B cell (primary cell): ENCODE measurements around the gene ADAMTS2. TPM values are rescaled to one million over a fixed set of nuclear protein-coding genes. Genes with fewer than 3 reads are reported as not detected.

Experiments
- ATAC-seq: fragments of 200-7000 bp; cut with Tn5 transposase; one replicate; pipeline ENCODE4 v1.10.0; 2021; ENCODE audit warnings: low read depth, mild to moderate bottlenecking, moderate number of reproducible peaks, moderate library complexity
- CTCF ChIA-PET: fragments of 350-600 bp; sonication (Branson Sonifier 250); formaldehyde crosslinking; loops from one replicate; lab custom pipeline; 2021; ENCODE audit warnings: antibody characterized with exemption, inconsistent platforms; lab: Charles Lee
- POLR2A ChIA-PET: fragments of 350-600 bp; sonication (Branson Sonifier 250); formaldehyde crosslinking; loops from one replicate; lab custom pipeline; 2021; ENCODE audit warnings: antibody characterized with exemption; lab: Charles Lee
- DNase-seq: peaks from one replicate; pipeline ENCODE4 v3.0.0; 2013
- H2AFZ ChIP-seq: 2 replicates; pipeline ENCODE4 v1.6.1; 2012; ENCODE audit warnings: mild to moderate bottlenecking, low read depth, low read length; ENCODE audit not compliant: insufficient read depth, poor library complexity, severe bottlenecking
- H3K27ac ChIP-seq, 2 donors: 1 replicate in 1 of 2; 2 replicates in 1 of 2; pipeline ENCODE4 v1.5.1; 2012 to 2013; ENCODE audit warnings: low read length in 2 of 2, mild to moderate bottlenecking in 2 of 2, moderate library complexity in 1 of 2
- H3K27me3 ChIP-seq, 4 experiments: fragments of 200-600 bp in 1 of 4; sonication (generic) in 1 of 4; replicated peaks in 1 of 4; 1 replicate in 2 of 4; 2 replicates in 2 of 4; pipeline versions ENCODE4 v1.6.1 to v1.7.0; 2013 to 2016; ENCODE audit warnings: low read length in 3 of 4, mild to moderate bottlenecking in 2 of 4, mixed read lengths in 1 of 4, moderate library complexity in 1 of 4; ENCODE audit not compliant: insufficient read depth in 4 of 4, control insufficient read depth in 3 of 4; ENCODE audit errors: control extremely low read depth in 1 of 4
- H3K36me3 ChIP-seq, 2 experiments: replicated peaks in 1 of 2; 1 replicate in 1 of 2; 2 replicates in 1 of 2; pipeline versions ENCODE4 v1.6.1 to v1.7.1; 2013; ENCODE audit warnings: low read length in 1 of 2; ENCODE audit not compliant: insufficient read depth in 2 of 2, control insufficient read depth in 1 of 2; ENCODE audit errors: control extremely low read depth in 1 of 2, extremely low read depth in 1 of 2
- H3K4me1 ChIP-seq, 2 donors: fragments of 200-600 bp in 1 of 2; sonication (generic) in 1 of 2; 1 replicate in 1 of 2; 2 replicates in 1 of 2; pipeline versions ENCODE4 v1.5.1 to v1.6.1; 2013 to 2017; ENCODE audit warnings: low read length in 2 of 2; ENCODE audit not compliant: control insufficient read depth in 2 of 2, insufficient read depth in 2 of 2
- H3K4me2 ChIP-seq: replicated peaks from 2 replicates; pipeline ENCODE3; 2012; ENCODE audit warnings: mild to moderate bottlenecking, low read depth, low read length; ENCODE audit not compliant: poor library complexity, severe bottlenecking
- H3K4me3 ChIP-seq, 5 experiments: fragments of 200-600 bp in 1 of 5; sonication (generic) in 1 of 5; 1 replicate in 3 of 5; 2 replicates in 2 of 5; pipeline versions ENCODE4 v1.5.1 to v1.7.0; 2011 to 2016; ENCODE audit warnings: low read length in 4 of 5, mild to moderate bottlenecking in 4 of 5, low read depth in 2 of 5, control low read depth in 1 of 5, moderate library complexity in 1 of 5; ENCODE audit not compliant: insufficient read depth in 1 of 5; ENCODE audit errors: control extremely low read depth in 1 of 5, extremely low read depth in 1 of 5
- H3K79me2 ChIP-seq: fragments of 200-600 bp; sonication (generic); one replicate; pipeline ENCODE4 v1.6.0; 2016; ENCODE audit warnings: low read length; ENCODE audit not compliant: control insufficient read depth, insufficient read depth
- H3K9ac ChIP-seq: fragments of 200-600 bp; sonication (generic); 2 replicates; pipeline ENCODE4 v1.6.1; 2017; ENCODE audit warnings: mild to moderate bottlenecking, low read length, moderate library complexity
- H3K9me3 ChIP-seq, 3 donors: one replicate each; pipeline versions ENCODE4 v1.6.1 to v1.7.1; 2013; ENCODE audit warnings: low read length in 2 of 3; ENCODE audit not compliant: control insufficient read depth in 2 of 3, insufficient read depth in 1 of 3; ENCODE audit errors: control extremely low read depth in 1 of 3
- H4K20me1 ChIP-seq: 2 replicates; pipeline ENCODE4 v1.6.0; 2012; ENCODE audit warnings: mild to moderate bottlenecking, low read length; ENCODE audit not compliant: insufficient read depth, control insufficient read depth, poor library complexity, severe bottlenecking
- H3K27ac Mint-ChIP-seq: one replicate; pipeline ENCODE4 v1.8.0; 2021; ENCODE audit warnings: mixed read lengths
- H3K27me3 Mint-ChIP-seq: one replicate; pipeline ENCODE4 v1.8.0; 2021; ENCODE audit warnings: mixed read lengths
- H3K4me1 Mint-ChIP-seq: one replicate; pipeline ENCODE4 v1.8.0; 2021; ENCODE audit warnings: mixed read lengths
- H3K4me3 Mint-ChIP-seq: one replicate; pipeline ENCODE4 v1.8.0; 2021; ENCODE audit warnings: mixed read lengths
- H3K9me3 Mint-ChIP-seq: one replicate; pipeline ENCODE4 v1.8.0; 2022; ENCODE audit warnings: mixed read lengths; ENCODE audit not compliant: insufficient read depth
- CTCF ChIP-seq: fragments of 200-600 bp; IDR thresholded peaks from one replicate; pipeline ENCODE4 v1.8.0; 2022; ENCODE audit warnings: antibody characterized with exemption, mild to moderate bottlenecking
- EZH2 ChIP-seq: IDR thresholded peaks from 2 replicates; pipeline ENCODE4 v1.6.1; 2012; ENCODE audit warnings: borderline replicate concordance, low read depth, mild to moderate bottlenecking, moderate library complexity, low read length; ENCODE audit not compliant: insufficient read depth, poor library complexity, severe bottlenecking
- WGBS: methylation state at CpG from one replicate; pipeline ENCODE4 v1.1.5; 2013; ENCODE audit warnings: missing lambda C conversion rate; ENCODE audit not compliant: insufficient coverage; 5-methylcytosine and 5-hydroxymethylcytosine counted together
- intact Hi-C: fragments of 100-400 bp; cut with micrococcal nuclease; formaldehyde crosslinking; loops from one replicate; pipeline ENCODE4 v1.10.0; 2022
- polyA plus RNA-seq: library from polyadenylated mRNA; depleted of rRNA; stranded (reverse); fragments of >200 nt; gene quantifications from 2 replicates; pipeline ENCODE4 v1.2.3, GENCODE V29; 2012
- total RNA-seq, 2 donors: library from RNA; stranded (reverse); fragments of 120-200 nt in 1 of 2; gene quantifications; 1 replicate in 1 of 2; 2 replicates in 1 of 2; pipeline versions ENCODE4 v1.2.3 to v1.2.4, GENCODE V29; 2013 to 2022

ADAMTS2 gene
- total and polyA plus RNA-seq, 2 donors (not counting 1 experiment from before 2014, with no cell fraction given), result not detected

- no peak for DNase-seq
- Histone ChIP-seq H3K4me3 (no peak overlapping the region), H3K9me3 (peaks cover 0 to 19% (median 0%) of the 10 kb centered on the region in 3 donors), H3K36me3 (no peaks in the 10 kb centered on the region), H3K79me2 (no peaks in the 10 kb centered on the region), H3K4me2 (no peak overlapping the region), H3K27ac (no peak overlapping the region), H3K27me3 (peaks cover 0 to 10% (median 0%) of the 10 kb centered on the region in 4 experiments), H3K4me1 (peaks cover 4 to 9% of the 10 kb centered on the region in 2 donors), H2AFZ (no peak overlapping the region), H3K9ac (no peak overlapping the region), H4K20me1 (no peaks in the 10 kb centered on the region)
- TF ChIP-seq CTCF, result no peak
- TF ChIP-seq EZH2, result no peak
- intact Hi-C loops, result no loop called here
- ChIA-PET CTCF (no interaction called here), POLR2A (no interaction called here)
- H3K9me3 Mint-ChIP-seq, result peaks cover 4% of the 10 kb centered on the region
- H3K4me1 Mint-ChIP-seq, result peaks cover under 1% of the 10 kb centered on the region
- no peak for ATAC-seq
- no peak overlapping the region for H3K4me3 Mint-ChIP-seq
- WGBS, result 93% methylated on average over 24 of the region's 24 CpGs
- H3K27me3 Mint-ChIP-seq, result peaks cover 5% of the 10 kb centered on the region
- no peak overlapping the region for H3K27ac Mint-ChIP-seq
Measured at GRCh38 chr5:179162351-179163235, 182.7 kb downstream of the ADAMTS2 start.

GRCh38 chr5:179161901-179162300 is 183.4 kb downstream of the ADAMTS2 start:
- Histone ChIP-seq H3K9me3 (peaks cover 0 to 19% (median 0%) of the 10 kb centered on the region in 3 donors), H3K36me3 (no peaks in the 10 kb centered on the region), H3K4me3 (no peak overlapping the region), H3K79me2 (no peaks in the 10 kb centered on the region), H2AFZ (no peak overlapping the region), H4K20me1 (no peaks in the 10 kb centered on the region), H3K4me1 (peaks cover 0 to 3% of the 10 kb centered on the region in 2 donors), H3K27me3 (peaks cover 0 to 6% (median 0%) of the 10 kb centered on the region in 4 experiments), H3K9ac (no peak overlapping the region), H3K4me2 (no peak overlapping the region), H3K27ac (no peak overlapping the region)
- POLR2A ChIA-PET, result no interaction called here
- no peak overlapping the region for H3K4me3 Mint-ChIP-seq
- WGBS, result 94% methylated on average over 8 of the region's 8 CpGs
- intact Hi-C loops, result no loop called here
- no peak overlapping the region for H3K27ac Mint-ChIP-seq
- TF ChIP-seq CTCF, result no peak
- no peak for TF ChIP-seq EZH2
- no peak for DNase-seq
- CTCF ChIA-PET, result no interaction called here
- peaks cover 4% of the 10 kb centered on the region for H3K9me3 Mint-ChIP-seq
- H3K4me1 Mint-ChIP-seq, result no peaks in the 10 kb centered on the region
- H3K27me3 Mint-ChIP-seq, result peaks cover 5% of the 10 kb centered on the region
- no peak for ATAC-seq
